ENCODE measurements around the gene FMO2. TPM values are rescaled to one million over a fixed set of nuclear protein-coding genes. Genes with fewer than 3 reads are reported as not detected.

The FMO2 gene
- total RNA-seq, result not detected in 2 replicates

GRCh38 chr1:171185091-171185490 lies at the start of gene FMO2:
Gene FMO2 (plus strand): TSS chr1:171185300. CDS start chr1:171185714, 414 bp downstream.

GRCh38 chr1:171248302-171248701 lies 63.2 kb downstream of the FMO2 start, which contains the start of gene FMO1:
Gene FMO1 (plus strand): TSS chr1:171248494. CDS start chr1:171258088, 9,594 bp downstream.

Other genes starting within 250 kb of the FMO2 start
- gene MROH9, start 249.8 kb upstream of the FMO2 start, total RNA-seq, result not detected in 2 replicates
- gene FMO3, start 94.4 kb upstream of the FMO2 start, total RNA-seq, result 0.09 and 0.11 TPM in 2 replicates
- gene FMO1, start 63.2 kb downstream of the FMO2 start, total RNA-seq, result not detected in 2 replicates
- gene FMO4, start 128.9 kb downstream of the FMO2 start, total RNA-seq, result 0.76 and 2.0 TPM in 2 replicates